GM20000 (cell line): ENCODE measurements around the gene CELA1.

Experiments used
- DNase-seq: peaks from one replicate; pipeline ENCODE4 v3.0.0; 2012; ENCODE audit warnings: low spot score
- CTCF ChIP-seq: IDR thresholded peaks from 2 replicates; pipeline ENCODE4 v1.5.1; 2012; ENCODE audit warnings: mild to moderate bottlenecking, control low read depth; ENCODE audit errors: extremely low read depth, missing control alignments

CELA1 gene

GRCh38 chr12:51381226-51382079 lies 35.0 kb upstream of the CELA1 start:
- no peak for TF ChIP-seq CTCF
- DNase-seq = no peak

- no peak for DNase-seq
- TF ChIP-seq CTCF = no peak
These were observed 33.1 kb upstream of the CELA1 start for GRCh38 chr12:51379571-51379970.

GRCh38 chr12:51378749-51379148 lies 32.3 kb upstream of the CELA1 start:
- no peak for DNase-seq
- no peak for TF ChIP-seq CTCF

GRCh38 chr12:51377099-51377984 lies 30.9 kb upstream of the CELA1 start:
- DNase-seq = no peak
- TF ChIP-seq CTCF = no peak

- no peak for DNase-seq
- no peak for TF ChIP-seq CTCF
These were observed 28.4 kb upstream of the CELA1 start for GRCh38 chr12:51374856-51375255.

GRCh38 chr12:51374361-51374760 lies 27.9 kb upstream of the CELA1 start:
- no peak for DNase-seq

More at GRCh38 chr12:51374361-51374760, 27.9 kb upstream of the CELA1 start:
- TF ChIP-seq CTCF = no peak
